Natural killer cell treated with Interleukin-12 subunit alpha and Interleukin-12 subunit beta and Interleukin-15 and Interleukin-18, amount 100 ng/mL, for 72 hours (primary cell): ENCODE data around the gene UQCR10. TPM values are rescaled to one million over a fixed set of nuclear protein-coding genes. Genes with fewer than 3 reads are reported as not detected.

ENCODE experiments used
- ATAC-seq, 2 donors: fragments of 150-1000 bp; cut with Tn5 transposase in 1 of 2; sonication (Bioruptor Pico), chemical (Tn5 transposase) in 1 of 2; 2 replicates each; pipeline ENCODE4 v1.10.0; 2021
- DNase-seq: peaks from one replicate; pipeline ENCODE4 v3.0.0; 2022; ENCODE audit warnings: low spot score
- H3K27ac Mint-ChIP-seq, 2 donors: 1 replicate in 1 of 2; 2 replicates in 1 of 2; pipeline ENCODE4 v1.8.0; 2022; ENCODE audit warnings: mixed read lengths in 2 of 2, mild to moderate bottlenecking in 1 of 2, moderate library complexity in 1 of 2
- H3K27me3 Mint-ChIP-seq, 2 donors: 1 replicate in 1 of 2; 2 replicates in 1 of 2; pipeline ENCODE4 v1.8.0; 2022; ENCODE audit warnings: mixed read lengths in 2 of 2
- H3K36me3 Mint-ChIP-seq: one replicate; pipeline ENCODE4 v1.8.0; 2022; ENCODE audit warnings: mixed read lengths
- H3K4me1 Mint-ChIP-seq, 2 donors: 1 replicate in 1 of 2; 2 replicates in 1 of 2; pipeline ENCODE4 v1.8.0; 2022; ENCODE audit warnings: low read depth in 2 of 2, mixed read lengths in 2 of 2, mild to moderate bottlenecking in 1 of 2
- H3K4me3 Mint-ChIP-seq: one replicate; pipeline ENCODE4 v1.8.0; 2022; ENCODE audit warnings: mixed read lengths
- H3K9me3 Mint-ChIP-seq: 2 replicates; pipeline ENCODE4 v1.8.0; 2022; ENCODE audit warnings: mixed read lengths
- total RNA-seq, 2 donors: library from RNA; stranded (reverse); gene quantifications; one replicate each; pipeline ENCODE4 v1.2.3, GENCODE V29; 2022

Gene UQCR10
- total RNA-seq, 2 donors from 2014 or later: 59.1 to 86.2 TPM

- Mint-ChIP-seq H3K9me3 (no peaks in the 10 kb centered on the region), H3K4me1 (peaks cover 22 to 32% of the 10 kb centered on the region in 2 donors), H3K27ac (peak overlapping the region; percentile 99), H3K4me3 (peak overlapping the region; percentile 97), H3K36me3 (peaks cover 4% of the 10 kb centered on the region), H3K27me3 (no peaks in the 10 kb centered on the region)
- ATAC-seq: peak in 1 of 2 donors; percentile 26
- no peak for DNase-seq
Observed at GRCh38 chr22:29765905-29766631, 1.1 kb upstream of the UQCR10 start.

- ATAC-seq: peak; percentile 96 to 98
Observed at GRCh38 chr22:29766632-29767170, 468 bp upstream of the UQCR10 start, which contains the start of gene ZMAT5. TSS of gene ZMAT5 (minus strand) at chr22:29767007. CDS start at chr22:29748544, 18,463 bp downstream.

GRCh38 chr22:29768052-29768693 lies 1.0 kb downstream of the UQCR10 start:
- Mint-ChIP-seq H3K27me3 (no peaks in the 10 kb centered on the region), H3K27ac (peak overlapping the region; percentile 99)

More at GRCh38 chr22:29766632-29767170, 468 bp upstream of the UQCR10 start, which contains the start of gene ZMAT5:
- peak within 1 kb of the TSS; percentile 99 for H3K27ac Mint-ChIP-seq
- peaks cover 22 to 32% of the 10 kb centered on the region in 2 donors for H3K4me1 Mint-ChIP-seq
- DNase-seq: peak; percentile 92
- H3K36me3 Mint-ChIP-seq: peaks cover 4% of the 10 kb centered on the region
- no peaks in the 10 kb centered on the region for H3K27me3 Mint-ChIP-seq
- no peaks in the 10 kb centered on the region for H3K9me3 Mint-ChIP-seq
- peak within 1 kb of the TSS; percentile 97 for H3K4me3 Mint-ChIP-seq

GRCh38 chr22:29769723-29770321 lies 2.7 kb downstream of the UQCR10 start:
- peaks cover 22 to 32% of the 10 kb centered on the region in 2 donors for H3K4me1 Mint-ChIP-seq
- DNase-seq (no peak), ATAC-seq (no peak)
- H3K9me3 Mint-ChIP-seq: no peaks in the 10 kb centered on the region
- H3K4me3 Mint-ChIP-seq: no peak overlapping the region
- H3K27me3 Mint-ChIP-seq: no peaks in the 10 kb centered on the region
- peaks cover 4% of the 10 kb centered on the region for H3K36me3 Mint-ChIP-seq
- H3K27ac Mint-ChIP-seq: no peak overlapping the region

More at GRCh38 chr22:29768052-29768693, 1.0 kb downstream of the UQCR10 start:
- peaks cover 4% of the 10 kb centered on the region for H3K36me3 Mint-ChIP-seq
- no peak for ATAC-seq
- peak overlapping the region; percentile 97 for H3K4me3 Mint-ChIP-seq
- H3K9me3 Mint-ChIP-seq: no peaks in the 10 kb centered on the region
- peaks cover 22 to 32% of the 10 kb centered on the region in 2 donors for H3K4me1 Mint-ChIP-seq
- DNase-seq: no peak

- peaks cover 4% of the 10 kb centered on the region for H3K36me3 Mint-ChIP-seq
- no peak overlapping the region for H3K4me3 Mint-ChIP-seq
Observed at GRCh38 chr22:29772170-29772641, 5.0 kb downstream of the UQCR10 start.

GRCh38 chr22:29773233-29773632 lies 6.1 kb downstream of the UQCR10 start:
- Mint-ChIP-seq H3K9me3 (no peaks in the 10 kb centered on the region), H3K4me1 (peaks cover 4 to 8% of the 10 kb centered on the region in 2 donors), H3K27ac (no peak overlapping the region), H3K36me3 (peaks cover 4% of the 10 kb centered on the region), H3K4me3 (no peak overlapping the region), H3K27me3 (no peaks in the 10 kb centered on the region)
- DNase-seq: no peak
- ATAC-seq: no peak

More at GRCh38 chr22:29772170-29772641, 5.0 kb downstream of the UQCR10 start:
- ATAC-seq: no peak
- DNase-seq: no peak
- H3K4me1 Mint-ChIP-seq: peaks cover 8 to 18% of the 10 kb centered on the region in 2 donors
- no peaks in the 10 kb centered on the region for H3K27me3 Mint-ChIP-seq
- H3K9me3 Mint-ChIP-seq: no peaks in the 10 kb centered on the region
- H3K27ac Mint-ChIP-seq: no peak overlapping the region

- ATAC-seq: no peak
- Mint-ChIP-seq H3K9me3 (no peaks in the 10 kb centered on the region), H3K27ac (no peak overlapping the region), H3K27me3 (no peaks in the 10 kb centered on the region), H3K36me3 (no peaks in the 10 kb centered on the region), H3K4me3 (no peak overlapping the region), H3K4me1 (no peaks in the 10 kb centered on the region)
- no peak for DNase-seq
Observed at GRCh38 chr22:29780220-29780619, 13.1 kb downstream of the UQCR10 start.

- Mint-ChIP-seq H3K36me3 (no peaks in the 10 kb centered on the region), H3K27me3 (no peaks in the 10 kb centered on the region), H3K27ac (no peak overlapping the region), H3K4me1 (no peaks in the 10 kb centered on the region), H3K4me3 (no peak overlapping the region), H3K9me3 (no peaks in the 10 kb centered on the region)
- ATAC-seq: no peak
- no peak for DNase-seq
Observed at GRCh38 chr22:29780748-29781676, 13.8 kb downstream of the UQCR10 start.

- Mint-ChIP-seq H3K9me3 (no peaks in the 10 kb centered on the region), H3K27ac (no peak overlapping the region), H3K36me3 (no peaks in the 10 kb centered on the region), H3K4me1 (no peaks in the 10 kb centered on the region), H3K4me3 (no peak overlapping the region), H3K27me3 (no peaks in the 10 kb centered on the region)
- ATAC-seq (peak; percentile 17 to 21), DNase-seq (no peak)
Observed at GRCh38 chr22:29782061-29782845, 15.1 kb downstream of the UQCR10 start.

- no peak for DNase-seq
- Mint-ChIP-seq H3K27me3 (no peaks in the 10 kb centered on the region), H3K27ac (no peak overlapping the region), H3K9me3 (no peaks in the 10 kb centered on the region), H3K4me3 (no peak overlapping the region), H3K36me3 (peaks cover 7% of the 10 kb centered on the region), H3K4me1 (no peaks in the 10 kb centered on the region)
- ATAC-seq: no peak
Observed at GRCh38 chr22:29784451-29785361, 17.5 kb downstream of the UQCR10 start.

GRCh38 chr22:29786031-29786430 lies 18.9 kb downstream of the UQCR10 start:
- no peaks in the 10 kb centered on the region for H3K27me3 Mint-ChIP-seq
- no peak overlapping the region for H3K27ac Mint-ChIP-seq
- DNase-seq: no peak
- H3K4me1 Mint-ChIP-seq: no peaks in the 10 kb centered on the region
- H3K9me3 Mint-ChIP-seq: no peaks in the 10 kb centered on the region
- ATAC-seq: no peak
- H3K36me3 Mint-ChIP-seq: peaks cover 7% of the 10 kb centered on the region
- no peak overlapping the region for H3K4me3 Mint-ChIP-seq
